Measurements from ENCODE around the gene SDF4. TPM values are rescaled to one million over a fixed set of nuclear protein-coding genes. Genes with fewer than 3 reads are reported as not detected.
A peak's percentile ranks its signal among the peaks of the same experiment; 100 is the strongest.

SDF4 gene
- total RNA-seq, 4 donors from 2014 or later: 29.7 to 105 (median 50.3) TPM

DNA sequence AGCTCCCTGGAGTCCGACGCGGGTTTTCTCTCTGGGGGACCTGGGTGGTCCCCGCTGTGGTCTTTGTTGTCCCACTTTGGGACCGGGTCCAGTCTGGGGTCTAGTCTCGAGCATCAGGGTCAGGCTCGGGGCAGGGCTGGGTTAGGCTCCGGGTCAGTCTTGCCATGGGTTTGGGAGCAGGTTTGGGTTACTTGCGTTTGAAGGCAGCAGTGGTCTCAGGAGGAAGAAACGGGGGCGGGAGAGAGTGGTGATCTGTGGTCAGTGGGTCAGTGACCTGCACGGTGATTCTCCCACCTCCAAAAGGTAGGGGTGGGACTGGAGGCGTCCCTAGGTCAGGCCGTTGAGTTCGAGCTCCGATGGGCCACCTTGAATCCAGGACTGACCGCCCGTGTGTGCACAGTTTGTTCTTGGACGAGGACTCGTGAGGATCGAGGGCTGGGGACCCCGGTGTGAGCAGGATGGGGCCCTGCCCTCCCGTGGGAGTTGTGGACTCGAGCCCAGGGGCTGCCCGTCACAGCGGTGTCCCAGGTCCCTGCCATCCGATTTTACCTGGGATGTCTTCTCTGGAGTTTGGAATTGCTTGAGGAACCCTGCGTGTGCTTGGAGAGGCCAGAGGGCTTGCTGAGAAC, 2.5 kb upstream of the SDF4 start:
- Histone ChIP-seq H3K9me3 (no peaks in the 10 kb centered on the region), H3K27ac (no peak overlapping the region), H3K36me3 (no peaks in the 10 kb centered on the region), H3K4me3 (no peak overlapping the region), H3K27me3 (peaks cover 0 to 3% of the 10 kb centered on the region in 2 donors), H3K4me1 (peaks cover 0 to 36% of the 10 kb centered on the region in 2 donors)
- TF ChIP-seq, protein P1, sequence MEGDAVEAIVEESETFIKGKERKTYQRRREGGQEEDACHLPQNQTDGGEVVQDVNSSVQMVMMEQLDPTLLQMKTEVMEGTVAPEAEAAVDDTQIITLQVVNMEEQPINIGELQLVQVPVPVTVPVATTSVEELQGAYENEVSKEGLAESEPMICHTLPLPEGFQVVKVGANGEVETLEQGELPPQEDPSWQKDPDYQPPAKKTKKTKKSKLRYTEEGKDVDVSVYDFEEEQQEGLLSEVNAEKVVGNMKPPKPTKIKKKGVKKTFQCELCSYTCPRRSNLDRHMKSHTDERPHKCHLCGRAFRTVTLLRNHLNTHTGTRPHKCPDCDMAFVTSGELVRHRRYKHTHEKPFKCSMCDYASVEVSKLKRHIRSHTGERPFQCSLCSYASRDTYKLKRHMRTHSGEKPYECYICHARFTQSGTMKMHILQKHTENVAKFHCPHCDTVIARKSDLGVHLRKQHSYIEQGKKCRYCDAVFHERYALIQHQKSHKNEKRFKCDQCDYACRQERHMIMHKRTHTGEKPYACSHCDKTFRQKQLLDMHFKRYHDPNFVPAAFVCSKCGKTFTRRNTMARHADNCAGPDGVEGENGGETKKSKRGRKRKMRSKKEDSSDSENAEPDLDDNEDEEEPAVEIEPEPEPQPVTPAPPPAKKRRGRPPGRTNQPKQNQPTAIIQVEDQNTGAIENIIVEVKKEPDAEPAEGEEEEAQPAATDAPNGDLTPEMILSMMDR (IDR thresholded peaks at IDR 0.05): no peak
- TF ChIP-seq POLR2A (IDR thresholded peaks at IDR 0.05): no peak
- DNase-seq: no peak
- intact Hi-C loops (cut with DNase I; ENCODE audit: low total_unique reads): loop anchor here (10.0 kb wide), 1 partner anchor 259 kb away; no protein-coding TSS in a partner anchor

DNA sequence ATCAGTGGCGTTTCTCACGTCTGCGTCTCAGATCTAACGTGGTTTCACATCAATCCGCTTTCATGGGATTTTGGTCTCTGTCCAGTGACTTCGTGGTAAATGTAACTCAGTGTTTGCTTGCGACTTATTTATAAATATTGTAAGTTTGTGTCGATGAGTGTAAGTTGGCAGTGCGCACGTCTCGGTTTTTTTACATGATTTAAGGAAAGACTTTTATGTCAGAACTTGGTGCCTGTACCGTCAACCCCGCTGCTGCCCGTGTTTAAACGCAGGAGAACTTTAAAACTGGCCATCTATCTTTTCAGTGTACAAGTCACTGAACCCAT, 1.7 kb upstream of the SDF4 start:
- H3K27ac ChIP-seq: no peak overlapping the region
- TF ChIP-seq, protein P1 (IDR thresholded peaks at IDR 0.05): no peak
- TF ChIP-seq POLR2A (IDR thresholded peaks at IDR 0.05): no peak
- DNase-seq: no peak
- no peaks in the 10 kb centered on the region for H3K9me3 ChIP-seq
- no peaks in the 10 kb centered on the region for H3K36me3 ChIP-seq
- intact Hi-C loops (cut with DNase I; ENCODE audit: low total_unique reads): loop anchor here (10.0 kb wide), 1 partner anchor 259 kb away; no protein-coding TSS in a partner anchor
- H3K4me1 ChIP-seq: peaks cover 0 to 36% of the 10 kb centered on the region in 2 donors
- no peaks in the 10 kb centered on the region for H3K27me3 ChIP-seq
- H3K4me3 ChIP-seq: no peak overlapping the region

DNA sequence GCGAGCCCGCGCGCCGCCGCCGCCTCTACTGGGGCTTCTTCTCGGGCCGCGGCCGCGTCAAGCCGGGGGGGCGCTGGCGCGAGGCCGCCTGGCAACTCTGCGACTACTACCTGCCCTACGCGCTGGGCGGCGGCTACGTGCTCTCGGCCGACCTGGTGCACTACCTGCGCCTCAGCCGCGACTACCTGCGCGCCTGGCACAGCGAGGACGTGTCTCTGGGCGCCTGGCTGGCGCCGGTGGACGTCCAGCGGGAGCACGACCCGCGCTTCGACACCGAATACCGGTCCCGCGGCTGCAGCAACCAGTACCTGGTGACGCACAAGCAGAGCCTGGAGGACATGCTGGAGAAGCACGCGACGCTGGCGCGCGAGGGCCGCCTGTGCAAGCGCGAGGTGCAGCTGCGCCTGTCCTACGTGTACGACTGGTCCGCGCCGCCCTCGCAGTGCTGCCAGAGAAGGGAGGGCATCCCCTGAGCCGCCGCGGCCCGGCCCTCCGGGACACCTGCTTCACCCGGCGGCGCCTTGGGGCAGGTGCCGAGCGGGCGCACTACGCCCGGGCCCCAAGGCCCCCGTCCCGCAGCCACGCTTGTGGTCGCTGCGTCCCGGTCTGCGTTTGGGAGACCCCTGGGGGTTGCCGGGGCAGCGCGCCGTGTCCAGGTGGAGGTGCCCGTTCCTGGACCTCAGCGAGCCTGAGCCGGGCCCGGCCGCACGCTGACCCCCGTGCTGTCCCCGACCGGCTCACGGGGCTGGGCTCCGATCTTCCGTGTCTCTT, 1.2 kb upstream of the SDF4 start:
- DNase-seq: peak in 1 of 2 donors; percentile 32
- intact Hi-C loops (cut with DNase I; ENCODE audit: low total_unique reads): loop anchor here (10.0 kb wide), 1 partner anchor 258 kb away; no protein-coding TSS in a partner anchor
- peak overlapping the region in 1 of 2 donors; percentile 31 for H3K4me3 ChIP-seq
- no peak overlapping the region for H3K27ac ChIP-seq
- no peak for TF ChIP-seq POLR2A (IDR thresholded peaks at IDR 0.05)
- TF ChIP-seq, protein P1 (IDR thresholded peaks at IDR 0.05): no peak
- no peaks in the 10 kb centered on the region for H3K36me3 ChIP-seq
- H3K9me3 ChIP-seq: no peaks in the 10 kb centered on the region
- H3K27me3 ChIP-seq: no peaks in the 10 kb centered on the region
- peaks cover 0 to 36% of the 10 kb centered on the region in 2 donors for H3K4me1 ChIP-seq

DNA sequence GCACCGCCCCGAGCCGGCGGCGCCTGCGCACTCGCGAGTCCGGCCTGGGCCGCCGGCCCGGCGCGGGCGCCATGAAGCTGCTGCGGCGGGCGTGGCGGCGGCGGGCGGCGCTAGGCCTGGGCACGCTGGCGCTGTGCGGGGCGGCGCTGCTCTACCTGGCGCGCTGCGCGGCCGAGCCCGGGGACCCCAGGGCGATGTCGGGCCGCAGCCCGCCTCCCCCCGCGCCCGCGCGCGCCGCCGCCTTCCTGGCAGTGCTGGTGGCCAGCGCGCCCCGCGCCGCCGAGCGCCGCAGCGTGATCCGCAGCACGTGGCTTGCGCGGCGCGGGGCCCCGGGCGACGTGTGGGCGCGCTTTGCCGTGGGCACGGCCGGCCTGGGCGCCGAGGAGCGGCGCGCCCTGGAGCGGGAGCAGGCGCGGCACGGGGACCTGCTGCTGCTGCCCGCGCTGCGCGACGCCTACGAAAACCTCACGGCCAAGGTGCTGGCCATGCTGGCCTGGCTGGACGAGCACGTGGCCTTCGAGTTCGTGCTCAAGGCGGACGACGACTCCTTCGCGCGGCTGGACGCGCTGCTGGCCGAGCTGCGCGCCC, 501 bp upstream of the SDF4 start, which contains the start of gene B3GALT6:
TSS of gene B3GALT6 (plus strand) at position 30 of the 588 bp plus-strand sequence. CDS start at position 72, 42 bp downstream.
- Histone ChIP-seq H3K9me3 (no peaks in the 10 kb centered on the region), H3K4me3 (peak within 1 kb of the TSS; percentile 67 to 98), H3K27ac (peak within 1 kb of the TSS; percentile 70 to 93), H3K36me3 (no peaks in the 10 kb centered on the region), H3K4me1 (peaks cover 0 to 32% of the 10 kb centered on the region in 2 donors), H3K27me3 (no peaks in the 10 kb centered on the region)
- intact Hi-C loops (cut with DNase I; ENCODE audit: low total_unique reads): loop anchor here (10.0 kb wide), 1 partner anchor 258 kb away; no protein-coding TSS in a partner anchor
- no peak for DNase-seq
- peak in 1 of 2 donors; percentile 40 for TF ChIP-seq POLR2A (IDR thresholded peaks at IDR 0.05)
- TF ChIP-seq, protein P1 (IDR thresholded peaks at IDR 0.05): peak in 1 of 4 experiments; percentile 1
